IPS-20b (cell line): ENCODE data around the gene SOCS7.

Experiments used
- H3K27ac ChIP-seq: one replicate; pipeline ENCODE4 v1.5.1; 2013; ENCODE audit warnings: low read length
- H3K27me3 ChIP-seq: 2 replicates; pipeline ENCODE4 v1.6.1; 2013; ENCODE audit warnings: mild to moderate bottlenecking, low read length, inconsistent platforms; ENCODE audit not compliant: insufficient read depth
- H3K36me3 ChIP-seq: 2 replicates; pipeline ENCODE4 v1.6.1; 2013; ENCODE audit warnings: low read depth, mild to moderate bottlenecking, inconsistent platforms, low read length, moderate library complexity; ENCODE audit not compliant: insufficient read depth
- H3K4me1 ChIP-seq: 2 replicates; pipeline ENCODE4 v1.6.1; 2013; ENCODE audit warnings: mild to moderate bottlenecking, control low read depth, inconsistent platforms, low read length, moderate library complexity; ENCODE audit not compliant: insufficient read depth
- H3K4me3 ChIP-seq: 2 replicates; pipeline ENCODE4 v1.5.1; 2013; ENCODE audit warnings: mild to moderate bottlenecking, low read length, inconsistent platforms
- H3K9ac ChIP-seq: 2 replicates; pipeline ENCODE4 v1.6.1; 2013; ENCODE audit warnings: low read depth, mild to moderate bottlenecking, inconsistent platforms, low read length, moderate library complexity
- H3K9me3 ChIP-seq: 2 replicates; pipeline ENCODE4 v1.6.1; 2013; ENCODE audit warnings: mild to moderate bottlenecking, low read depth, low read length, inconsistent platforms; ENCODE audit not compliant: insufficient read depth

Gene SOCS7

GRCh38 chr17:38328620-38329019, 23.0 kb upstream of the SOCS7 start:
- Histone ChIP-seq H3K27ac (no peak overlapping the region), H3K27me3 (no peaks in the 10 kb centered on the region), H3K9me3 (no peaks in the 10 kb centered on the region), H3K4me1 (peaks cover 13% of the 10 kb centered on the region; the same call in 1 of the 2 replicates), H3K9ac (no peak overlapping the region), H3K4me3 (no peak overlapping the region), H3K36me3 (peaks cover 6% of the 10 kb centered on the region; the same call in 1 of the 2 replicates)

GRCh38 chr17:38329284-38329683, 22.4 kb upstream of the SOCS7 start:
- Histone ChIP-seq H3K27ac (no peak overlapping the region), H3K27me3 (no peaks in the 10 kb centered on the region), H3K4me1 (peaks cover 13% of the 10 kb centered on the region; the same call in 1 of the 2 replicates), H3K36me3 (no peaks in the 10 kb centered on the region), H3K4me3 (no peak overlapping the region), H3K9me3 (no peaks in the 10 kb centered on the region), H3K9ac (no peak overlapping the region)

GRCh38 chr17:38329808-38330730, 21.6 kb upstream of the SOCS7 start:
- H3K27me3 ChIP-seq = no peaks in the 10 kb centered on the region
- no peak overlapping the region for H3K4me3 ChIP-seq
- H3K4me1 ChIP-seq = peaks cover 6% of the 10 kb centered on the region; the same call in 1 of the 2 replicates
- no peak overlapping the region for H3K27ac ChIP-seq
- H3K9ac ChIP-seq = no peak overlapping the region
- H3K9me3 ChIP-seq = no peaks in the 10 kb centered on the region
- H3K36me3 ChIP-seq = no peaks in the 10 kb centered on the region

- Histone ChIP-seq H3K4me3 (no peak overlapping the region), H3K9me3 (no peaks in the 10 kb centered on the region), H3K36me3 (no peaks in the 10 kb centered on the region), H3K27ac (no peak overlapping the region), H3K27me3 (no peaks in the 10 kb centered on the region), H3K9ac (no peak overlapping the region), H3K4me1 (no peaks in the 10 kb centered on the region)
Observed at GRCh38 chr17:38330941-38331411, 20.7 kb upstream of the SOCS7 start.

GRCh38 chr17:38332735-38333134, 18.9 kb upstream of the SOCS7 start:
- Histone ChIP-seq H3K27ac (no peak overlapping the region), H3K9me3 (no peaks in the 10 kb centered on the region), H3K36me3 (no peaks in the 10 kb centered on the region), H3K9ac (no peak overlapping the region), H3K4me1 (no peaks in the 10 kb centered on the region), H3K4me3 (no peak overlapping the region), H3K27me3 (no peaks in the 10 kb centered on the region)

GRCh38 chr17:38333635-38334295, 17.9 kb upstream of the SOCS7 start:
- Histone ChIP-seq H3K4me3 (no peak overlapping the region), H3K27ac (no peak overlapping the region), H3K9me3 (no peaks in the 10 kb centered on the region), H3K4me1 (no peaks in the 10 kb centered on the region), H3K36me3 (no peaks in the 10 kb centered on the region), H3K27me3 (no peaks in the 10 kb centered on the region), H3K9ac (no peak overlapping the region)

- H3K9me3 ChIP-seq = no peaks in the 10 kb centered on the region
- no peak overlapping the region for H3K9ac ChIP-seq
- no peaks in the 10 kb centered on the region for H3K27me3 ChIP-seq
- H3K4me1 ChIP-seq = no peaks in the 10 kb centered on the region
- no peak overlapping the region for H3K4me3 ChIP-seq
- no peak overlapping the region for H3K27ac ChIP-seq
- no peaks in the 10 kb centered on the region for H3K36me3 ChIP-seq
Observed at GRCh38 chr17:38334480-38335364, 16.9 kb upstream of the SOCS7 start.

GRCh38 chr17:38336838-38337237, 14.8 kb upstream of the SOCS7 start:
- no peaks in the 10 kb centered on the region for H3K27me3 ChIP-seq

GRCh38 chr17:38338053-38338452, 13.6 kb upstream of the SOCS7 start:
- Histone ChIP-seq H3K36me3 (no peaks in the 10 kb centered on the region), H3K9me3 (no peaks in the 10 kb centered on the region), H3K4me1 (peaks cover 7% of the 10 kb centered on the region; the same call in 1 of the 2 replicates), H3K27ac (no peak overlapping the region), H3K27me3 (no peaks in the 10 kb centered on the region), H3K9ac (no peak overlapping the region), H3K4me3 (no peak overlapping the region)

More at GRCh38 chr17:38336838-38337237, 14.8 kb upstream of the SOCS7 start:
- peaks cover 7% of the 10 kb centered on the region; the same call in 1 of the 2 replicates for H3K4me1 ChIP-seq
- no peak overlapping the region for H3K4me3 ChIP-seq
- H3K9ac ChIP-seq = no peak overlapping the region
- no peaks in the 10 kb centered on the region for H3K9me3 ChIP-seq
- H3K27ac ChIP-seq = no peak overlapping the region
- no peaks in the 10 kb centered on the region for H3K36me3 ChIP-seq

GRCh38 chr17:38338535-38338934, 13.1 kb upstream of the SOCS7 start:
- Histone ChIP-seq H3K9me3 (no peaks in the 10 kb centered on the region), H3K9ac (no peak overlapping the region), H3K27me3 (no peaks in the 10 kb centered on the region), H3K36me3 (no peaks in the 10 kb centered on the region), H3K4me3 (no peak overlapping the region), H3K27ac (no peak overlapping the region), H3K4me1 (peaks cover 7% of the 10 kb centered on the region; the same call in 1 of the 2 replicates)

GRCh38 chr17:38339891-38340290, 11.8 kb upstream of the SOCS7 start:
- no peaks in the 10 kb centered on the region for H3K9me3 ChIP-seq

More at GRCh38 chr17:38339891-38340290, 11.8 kb upstream of the SOCS7 start:
- no peaks in the 10 kb centered on the region for H3K27me3 ChIP-seq
- H3K36me3 ChIP-seq = no peaks in the 10 kb centered on the region
- no peak overlapping the region for H3K9ac ChIP-seq
- H3K4me3 ChIP-seq = no peak overlapping the region
- peaks cover 7% of the 10 kb centered on the region; the same call in 1 of the 2 replicates for H3K4me1 ChIP-seq
- no peak overlapping the region for H3K27ac ChIP-seq
